OCI-LY7 (cell line): Measurements from ENCODE around the gene DNAL4.

Experiments used
- CTCF ChIP-seq: fragments of 200-600 bp; sonication (generic); conservative IDR thresholded peaks from 2 replicates; pipeline ENCODE4 v1.5.1; 2014; ENCODE audit warnings: mild to moderate bottlenecking, antibody characterized with exemption, low read length, moderate library complexity, mixed read lengths
- EZH2phosphoT487 ChIP-seq: fragments of 200-600 bp; sonication (generic); IDR thresholded peaks from 2 replicates; pipeline ENCODE4 v1.6.1; 2018; ENCODE audit warnings: low read depth, borderline replicate concordance, mild to moderate bottlenecking, mixed run types, antibody characterized with exemption, low read length, moderate library complexity, mixed read lengths

GRCh38 chr22:38734421-38735100 lies 59.4 kb downstream of the DNAL4 start:
- no peak for TF ChIP-seq CTCF
- no peak for TF ChIP-seq EZH2phosphoT487
